ENCODE measurements around the gene DTHD1.

GRCh38 chr4:36325926-36326325, 44.5 kb downstream of the DTHD1 start:
- no peak for TF ChIP-seq CTCF (conservative IDR thresholded peaks at IDR 0.05; ENCODE audit: low read depth, low read length)
- no peak for TF ChIP-seq EZH2 (IDR thresholded peaks at IDR 0.05; ENCODE audit: borderline replicate concordance, low read depth, low read length, poor library complexity, severe bottlenecking)

Measured in A673 (cell line).